Measurements from ENCODE around the gene TTC8. TPM values are rescaled to one million over a fixed set of nuclear protein-coding genes. Genes with fewer than 3 reads are reported as not detected.
"Not testable (repeated sequence)": the region's sequence is repeated elsewhere in the genome, so short reads cannot be mapped to it uniquely, and the experiment has no call there.

Gene TTC8
- total RNA-seq, 2 donors from 2014 or later: 11.2 to 16.3 TPM

DNA sequence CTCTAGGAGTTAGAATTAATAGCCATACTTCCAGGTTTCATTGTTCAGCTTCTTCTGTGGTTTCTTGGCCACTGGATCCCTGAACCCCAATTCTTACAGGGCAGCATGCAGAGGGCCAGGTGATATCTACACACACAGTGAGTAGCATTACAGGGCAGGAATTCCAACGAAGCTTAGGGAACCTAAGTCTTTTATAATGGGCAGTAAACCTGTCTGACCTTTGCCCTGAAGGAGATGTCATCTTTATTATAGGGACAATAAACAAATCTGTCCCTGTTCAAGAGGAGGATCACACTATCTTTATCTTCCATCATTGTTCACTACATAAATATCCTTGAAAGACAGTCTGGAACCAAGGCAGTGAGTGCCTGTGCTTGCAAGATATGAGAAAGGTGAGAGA lies 20.0 kb upstream of the TTC8 start:
- TF ChIP-seq POLR2A (IDR thresholded peaks at IDR 0.05): no peak
- TF ChIP-seq, protein P1, sequence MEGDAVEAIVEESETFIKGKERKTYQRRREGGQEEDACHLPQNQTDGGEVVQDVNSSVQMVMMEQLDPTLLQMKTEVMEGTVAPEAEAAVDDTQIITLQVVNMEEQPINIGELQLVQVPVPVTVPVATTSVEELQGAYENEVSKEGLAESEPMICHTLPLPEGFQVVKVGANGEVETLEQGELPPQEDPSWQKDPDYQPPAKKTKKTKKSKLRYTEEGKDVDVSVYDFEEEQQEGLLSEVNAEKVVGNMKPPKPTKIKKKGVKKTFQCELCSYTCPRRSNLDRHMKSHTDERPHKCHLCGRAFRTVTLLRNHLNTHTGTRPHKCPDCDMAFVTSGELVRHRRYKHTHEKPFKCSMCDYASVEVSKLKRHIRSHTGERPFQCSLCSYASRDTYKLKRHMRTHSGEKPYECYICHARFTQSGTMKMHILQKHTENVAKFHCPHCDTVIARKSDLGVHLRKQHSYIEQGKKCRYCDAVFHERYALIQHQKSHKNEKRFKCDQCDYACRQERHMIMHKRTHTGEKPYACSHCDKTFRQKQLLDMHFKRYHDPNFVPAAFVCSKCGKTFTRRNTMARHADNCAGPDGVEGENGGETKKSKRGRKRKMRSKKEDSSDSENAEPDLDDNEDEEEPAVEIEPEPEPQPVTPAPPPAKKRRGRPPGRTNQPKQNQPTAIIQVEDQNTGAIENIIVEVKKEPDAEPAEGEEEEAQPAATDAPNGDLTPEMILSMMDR (IDR thresholded peaks at IDR 0.05): no peak
- 0 to 58% methylated on average over 1 of the region's 1 CpG for WGBS, 2 donors
- DNase-seq: no peak
- intact Hi-C loops (cut with DNase I): no loop called here
- no peak overlapping the region for H3K4me3 ChIP-seq
- no peak overlapping the region for H3K27ac ChIP-seq
- no peaks in the 10 kb centered on the region for H3K9me3 ChIP-seq
- H3K36me3 ChIP-seq (replicated peaks in 1 of 2; ENCODE audit: insufficient read depth in 1 of 2, low read depth in 2 of 2): no peaks in the 10 kb centered on the region
- H3K4me1 ChIP-seq: no peaks in the 10 kb centered on the region
- ATAC-seq: no peak
- H3K27me3 ChIP-seq: no peaks in the 10 kb centered on the region

DNA sequence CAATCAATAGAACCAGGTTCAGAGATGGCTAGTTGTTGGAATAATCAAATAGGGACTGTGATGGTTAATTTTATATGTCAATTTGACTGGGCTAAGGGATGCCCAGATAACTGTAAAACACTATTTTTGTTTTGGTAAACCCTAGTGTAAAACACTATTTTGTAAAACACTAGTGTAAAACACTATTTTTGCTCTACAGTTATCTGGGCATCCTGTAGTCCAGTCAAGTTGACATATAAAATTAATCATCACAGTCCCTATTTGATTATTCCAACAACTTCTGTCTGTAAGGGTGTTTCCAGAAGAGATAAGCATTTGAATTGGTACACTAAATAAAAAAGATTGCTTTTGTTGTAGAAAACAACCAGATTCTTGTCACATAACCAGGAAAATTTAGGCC lies 16.1 kb upstream of the TTC8 start:
- TF ChIP-seq POLR2A (IDR thresholded peaks at IDR 0.05): no peak
- TF ChIP-seq, protein P1 (IDR thresholded peaks at IDR 0.05): no peak
- H3K9me3 ChIP-seq: no peaks in the 10 kb centered on the region
- no peaks in the 10 kb centered on the region for H3K27me3 ChIP-seq
- no peak overlapping the region for H3K4me3 ChIP-seq
- H3K36me3 ChIP-seq (replicated peaks in 1 of 2; ENCODE audit: insufficient read depth in 1 of 2, low read depth in 2 of 2): no peaks in the 10 kb centered on the region
- no peak for DNase-seq
- no peaks in the 10 kb centered on the region for H3K4me1 ChIP-seq
- ATAC-seq: no peak
- H3K27ac ChIP-seq: no peak overlapping the region
- intact Hi-C loops (cut with DNase I): no loop called here

DNA sequence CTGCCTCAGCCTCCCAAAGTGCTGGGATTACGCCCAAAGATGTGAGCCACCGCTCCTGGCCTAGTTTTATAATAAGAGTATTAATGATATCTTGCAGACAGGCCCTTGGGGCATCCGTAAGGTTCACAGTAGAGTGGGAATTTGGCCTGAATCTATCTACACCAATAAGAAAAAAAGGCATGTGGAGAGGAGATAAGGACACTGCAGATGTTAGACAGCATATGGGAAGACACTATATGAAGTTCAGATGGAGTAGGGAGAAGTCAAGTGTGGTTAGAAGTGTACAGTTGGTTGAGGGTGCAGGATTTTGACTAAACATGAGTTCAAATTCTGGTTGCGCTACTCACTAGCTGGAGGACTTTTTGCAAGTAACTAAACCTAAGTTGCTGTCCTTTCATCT lies 8.5 kb upstream of the TTC8 start:
- TF ChIP-seq, protein P1 (IDR thresholded peaks at IDR 0.05): no peak
- TF ChIP-seq POLR2A (IDR thresholded peaks at IDR 0.05): no peak
- Histone ChIP-seq H3K4me1 (no peaks in the 10 kb centered on the region), H3K27ac (no peak overlapping the region), H3K9me3 (no peaks in the 10 kb centered on the region), H3K27me3 (no peaks in the 10 kb centered on the region), H3K36me3 (replicated peaks in 1 of 2; ENCODE audit: insufficient read depth in 1 of 2, low read depth in 2 of 2) (no peaks in the 10 kb centered on the region), H3K4me3 (no peak overlapping the region)
- WGBS, 2 donors: 93 to 97% methylated on average over 4 of the region's 4 CpGs
- intact Hi-C loops (cut with DNase I): no loop called here
- ATAC-seq (no peak), DNase-seq (no peak)

DNA sequence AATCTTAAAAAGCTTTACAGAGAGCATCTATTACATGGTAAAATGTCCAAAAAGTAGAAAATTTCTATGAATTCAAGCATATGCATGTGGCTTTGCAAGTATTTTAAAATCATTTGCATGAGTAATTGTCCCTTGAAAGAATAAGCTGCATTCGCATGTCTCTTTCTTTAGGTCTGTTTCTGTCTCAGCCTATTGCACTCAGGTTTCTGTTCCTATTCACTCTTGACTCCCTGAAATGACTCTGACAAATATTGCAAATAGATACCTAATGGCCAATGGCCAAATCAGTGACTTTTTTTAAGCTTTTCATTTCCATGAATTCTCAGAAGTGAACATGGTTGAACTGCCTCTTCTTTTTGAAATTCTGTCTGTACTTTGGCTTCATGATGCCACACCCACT lies 6.4 kb upstream of the TTC8 start:
- H3K4me1 ChIP-seq: no peaks in the 10 kb centered on the region
- DNase-seq (no peak), ATAC-seq (no peak)
- H3K36me3 ChIP-seq (replicated peaks in 1 of 2; ENCODE audit: insufficient read depth in 1 of 2, low read depth in 2 of 2): no peaks in the 10 kb centered on the region
- intact Hi-C loops (cut with DNase I): no loop called here
- whole genome bisulfite sequencing, 2 donors: 92 to 100% methylated on average over 1 of the region's 1 CpG
- no peak overlapping the region for H3K27ac ChIP-seq
- no peaks in the 10 kb centered on the region for H3K27me3 ChIP-seq
- no peak overlapping the region for H3K4me3 ChIP-seq
- H3K9me3 ChIP-seq: no peaks in the 10 kb centered on the region
- no peak for TF ChIP-seq POLR2A (IDR thresholded peaks at IDR 0.05)
- TF ChIP-seq, protein P1 (IDR thresholded peaks at IDR 0.05): no peak

DNA sequence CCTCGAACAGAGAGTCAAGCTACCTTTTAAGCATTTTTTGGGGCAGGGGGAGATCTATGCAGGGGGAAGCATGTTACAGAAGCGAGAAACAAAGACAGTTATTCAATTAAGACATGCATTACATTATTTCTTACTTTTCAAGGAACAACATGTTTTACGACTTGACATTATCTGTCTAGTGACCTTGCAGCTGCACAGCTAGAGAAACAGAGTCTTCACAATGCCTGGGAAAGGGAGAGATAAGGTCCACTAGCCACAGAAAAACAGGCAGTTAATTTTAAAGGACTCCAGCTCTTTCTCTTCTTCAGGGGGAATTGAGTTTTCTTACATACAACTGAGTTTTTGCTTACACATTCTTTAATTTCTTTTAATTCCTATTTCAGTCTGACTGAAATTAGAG lies 4.8 kb upstream of the TTC8 start:
- H3K27ac ChIP-seq; H3K4me1 ChIP-seq; H3K4me3 ChIP-seq; H3K27me3 ChIP-seq; intact Hi-C loops (cut with DNase I); H3K36me3 ChIP-seq (replicated peaks in 1 of 2; ENCODE audit: insufficient read depth in 1 of 2, low read depth in 2 of 2); DNase-seq; ATAC-seq; H3K9me3 ChIP-seq: not testable (repeated sequence)
- 43 to 52% methylated on average over 3 of the region's 3 CpGs for WGBS, 2 donors
